CD4-positive, alpha-beta T cell treated with Interleukin-6 for 4 hours (primary cell): ENCODE results near the gene ANKRD18B.
"Not testable (repeated sequence)": the region's sequence is repeated elsewhere in the genome, so short reads cannot be mapped to it uniquely, and the experiment has no call there.

Experiments
- DNase-seq: peaks from one replicate; pipeline ENCODE4 v3.0.0-alpha.2; 2020; ENCODE audit warnings: mixed read lengths

The ANKRD18B gene

GRCh38 chr9:33614001-33614687, 90.1 kb downstream of the ANKRD18B start:
- DNase-seq: no peak

GRCh38 chr9:33618370-33618769, 94.3 kb downstream of the ANKRD18B start:
- DNase-seq: not testable (repeated sequence)

GRCh38 chr9:33619666-33620404, 95.8 kb downstream of the ANKRD18B start:
- no peak for DNase-seq

- no peak for DNase-seq
Observed at GRCh38 chr9:33620738-33621439, 96.8 kb downstream of the ANKRD18B start.
